Measurements from ENCODE around the gene TRABD.

GRCh38 chr22:50160947-50161346 lies 24.8 kb upstream of the TRABD start:
- TF ChIP-seq, protein P1, sequence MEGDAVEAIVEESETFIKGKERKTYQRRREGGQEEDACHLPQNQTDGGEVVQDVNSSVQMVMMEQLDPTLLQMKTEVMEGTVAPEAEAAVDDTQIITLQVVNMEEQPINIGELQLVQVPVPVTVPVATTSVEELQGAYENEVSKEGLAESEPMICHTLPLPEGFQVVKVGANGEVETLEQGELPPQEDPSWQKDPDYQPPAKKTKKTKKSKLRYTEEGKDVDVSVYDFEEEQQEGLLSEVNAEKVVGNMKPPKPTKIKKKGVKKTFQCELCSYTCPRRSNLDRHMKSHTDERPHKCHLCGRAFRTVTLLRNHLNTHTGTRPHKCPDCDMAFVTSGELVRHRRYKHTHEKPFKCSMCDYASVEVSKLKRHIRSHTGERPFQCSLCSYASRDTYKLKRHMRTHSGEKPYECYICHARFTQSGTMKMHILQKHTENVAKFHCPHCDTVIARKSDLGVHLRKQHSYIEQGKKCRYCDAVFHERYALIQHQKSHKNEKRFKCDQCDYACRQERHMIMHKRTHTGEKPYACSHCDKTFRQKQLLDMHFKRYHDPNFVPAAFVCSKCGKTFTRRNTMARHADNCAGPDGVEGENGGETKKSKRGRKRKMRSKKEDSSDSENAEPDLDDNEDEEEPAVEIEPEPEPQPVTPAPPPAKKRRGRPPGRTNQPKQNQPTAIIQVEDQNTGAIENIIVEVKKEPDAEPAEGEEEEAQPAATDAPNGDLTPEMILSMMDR (conservative IDR thresholded peaks at IDR 0.05; ENCODE audit: low read length): no peak
- TF ChIP-seq EZH2phosphoT487 (IDR thresholded peaks at IDR 0.05; ENCODE audit: borderline replicate concordance, low read depth, low read length): no peak

Measured in OCI-LY7 (cell line).